HS-27A (cell line): ENCODE data around the gene NRARP.
"Not testable (repeated sequence)": the region's sequence is repeated elsewhere in the genome, so short reads cannot be mapped to it uniquely, and the experiment has no call there.

Experiments used
- DNase-seq: peaks from one replicate; pipeline ENCODE4 v3.0.0-alpha.2; 2012; ENCODE audit warnings: low read depth, missing footprints

The NRARP gene, protein sequence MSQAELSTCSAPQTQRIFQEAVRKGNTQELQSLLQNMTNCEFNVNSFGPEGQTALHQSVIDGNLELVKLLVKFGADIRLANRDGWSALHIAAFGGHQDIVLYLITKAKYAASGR

DNA sequence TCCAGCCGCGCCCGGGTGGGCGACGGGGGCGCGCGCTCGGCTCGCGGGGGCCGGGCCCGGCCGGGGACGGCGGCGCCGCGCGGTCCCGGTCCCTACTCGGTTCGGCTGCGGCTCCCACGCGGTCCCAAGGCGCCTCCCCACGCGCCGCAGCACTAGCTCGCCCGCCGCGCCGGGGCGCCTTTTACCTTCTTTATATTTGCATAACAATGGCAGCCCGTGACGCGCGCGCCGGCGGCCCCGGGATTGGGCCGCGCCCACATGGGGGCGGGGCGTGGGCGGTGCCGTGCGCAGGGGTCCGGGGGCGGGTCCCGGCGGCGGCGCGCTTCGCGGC lies at the start of gene NRARP:
TSS of gene NRARP (minus strand) at position 154 of the 331 bp plus-strand sequence. CDS start 343 bp downstream, outside the sequence.
- DNase-seq: no peak

DNA sequence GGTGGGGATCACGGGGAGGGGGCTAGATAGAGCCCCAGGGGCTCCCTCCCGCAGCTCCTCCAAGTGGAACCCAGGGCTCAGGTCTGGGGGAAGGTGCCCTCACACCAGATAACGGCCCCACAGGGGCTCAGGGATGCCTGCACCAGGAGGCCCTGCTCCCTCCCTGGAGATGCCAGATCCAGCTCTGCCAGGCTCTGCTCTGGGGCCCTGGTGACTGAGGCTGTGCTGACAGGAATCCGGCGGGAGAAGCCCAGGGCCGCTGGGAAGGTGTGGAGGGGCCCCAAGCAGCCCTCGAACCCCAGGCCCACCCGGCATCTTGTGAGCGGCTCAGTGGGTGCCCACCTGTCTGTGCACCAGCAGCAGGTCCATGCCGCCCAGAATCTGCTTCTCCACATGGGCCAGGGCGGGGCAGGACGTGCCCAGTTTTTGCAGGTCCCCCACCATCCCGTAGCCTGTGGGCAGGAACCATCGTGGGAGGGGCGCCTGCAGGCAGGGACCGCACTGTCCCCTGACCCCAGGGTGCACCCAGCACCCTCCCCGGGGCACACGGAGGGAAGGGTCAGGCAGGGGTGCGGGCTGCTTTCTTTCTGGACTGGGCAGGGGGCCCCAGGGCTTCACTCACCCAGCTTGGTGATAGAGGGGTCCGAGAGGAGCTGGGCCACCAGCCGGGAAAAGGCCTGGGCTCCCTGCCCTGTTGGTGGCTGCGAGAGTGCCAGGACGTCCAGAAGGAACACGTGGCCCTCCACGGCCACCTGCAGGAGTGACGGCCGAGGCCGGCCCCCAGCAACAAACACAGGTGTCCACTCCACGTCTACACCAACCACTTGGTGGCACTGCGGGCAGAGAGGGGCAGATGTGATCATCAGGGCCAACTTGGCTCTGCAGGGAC lies 48.9 kb upstream of the NRARP start:
- DNase-seq: no peak

DNA sequence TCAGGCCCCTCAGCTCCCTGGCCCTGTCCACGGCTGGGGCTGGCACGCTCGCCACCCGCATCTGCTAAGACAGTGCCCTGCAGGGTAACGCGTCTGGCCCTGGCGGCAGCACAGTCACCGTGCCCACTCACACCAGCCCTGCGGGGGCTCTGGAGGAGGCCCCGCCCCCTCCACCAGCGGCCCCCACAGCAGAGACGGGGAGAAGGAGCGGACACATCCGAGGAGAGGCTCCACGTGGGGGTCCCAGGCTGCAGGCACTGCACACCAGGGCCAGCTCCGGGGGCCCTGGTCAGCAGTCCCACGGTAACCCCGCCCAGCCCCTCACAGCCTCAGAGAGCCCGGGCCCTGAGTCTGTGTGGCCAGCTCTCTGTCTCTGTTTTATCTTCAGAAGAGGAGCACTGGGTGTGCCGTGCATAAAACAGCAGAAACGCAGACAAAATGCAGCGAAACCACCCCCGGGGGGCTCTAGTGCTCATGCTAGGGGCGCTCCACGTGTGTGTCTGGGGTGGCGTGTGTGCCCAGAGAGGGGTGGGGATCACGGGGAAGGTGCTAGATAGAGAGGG lies 47.5 kb upstream of the NRARP start:
- DNase-seq: no peak

DNA sequence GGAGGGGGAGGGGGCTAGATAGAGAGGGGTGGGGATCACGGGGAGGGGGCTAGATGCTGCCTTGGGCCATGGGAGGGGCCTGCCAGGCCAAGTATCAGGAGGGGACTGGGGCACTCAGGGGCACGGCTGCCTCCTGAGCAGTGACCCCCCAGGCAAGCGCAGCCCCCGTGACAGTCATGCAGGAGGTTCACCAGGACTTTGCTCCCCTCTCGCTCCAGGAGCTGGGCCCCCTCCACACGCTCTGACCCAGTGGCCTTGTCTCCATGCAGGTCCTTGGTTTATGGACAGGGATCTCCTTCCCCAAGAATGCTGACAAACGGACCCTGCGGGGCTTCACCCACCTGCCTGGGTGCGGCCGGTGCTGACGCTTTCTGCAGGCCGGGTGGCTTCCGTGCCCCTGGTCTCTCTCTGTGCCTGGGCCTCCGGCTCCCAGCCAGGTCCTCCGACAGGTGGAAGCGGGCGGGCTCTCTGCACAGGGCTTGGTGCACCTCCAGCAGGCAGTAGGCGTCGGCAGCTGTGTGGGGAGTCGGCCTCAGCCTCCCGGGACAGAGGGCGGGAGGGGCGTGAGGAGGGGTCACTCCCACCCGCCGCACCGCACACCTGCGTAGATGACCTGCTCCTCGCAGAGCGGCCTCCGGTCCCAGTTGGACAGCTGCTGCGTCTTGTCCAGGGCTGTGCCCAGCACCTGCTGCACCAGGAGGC lies 46.8 kb upstream of the NRARP start:
- no peak for DNase-seq

DNA sequence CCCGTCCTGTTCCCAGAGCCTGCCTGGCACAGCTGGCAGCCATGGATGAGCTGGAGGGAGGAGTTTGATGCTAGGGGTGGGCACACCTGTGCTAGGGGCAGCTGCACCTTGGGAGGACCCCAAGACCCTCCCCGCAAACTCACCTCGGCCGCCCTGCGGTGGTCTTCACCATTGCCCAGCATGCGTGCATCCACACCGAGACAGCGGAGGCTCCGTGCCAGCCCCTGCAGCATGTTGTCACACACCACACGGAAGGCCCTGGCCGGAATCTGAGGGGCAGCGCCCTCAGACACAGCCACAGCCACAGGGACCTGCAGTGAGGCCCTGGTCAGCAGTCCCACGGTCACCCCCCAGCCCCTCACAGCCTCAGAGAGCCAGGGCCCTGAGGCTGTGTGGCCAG lies 45.9 kb upstream of the NRARP start:
- DNase-seq: no peak

DNA sequence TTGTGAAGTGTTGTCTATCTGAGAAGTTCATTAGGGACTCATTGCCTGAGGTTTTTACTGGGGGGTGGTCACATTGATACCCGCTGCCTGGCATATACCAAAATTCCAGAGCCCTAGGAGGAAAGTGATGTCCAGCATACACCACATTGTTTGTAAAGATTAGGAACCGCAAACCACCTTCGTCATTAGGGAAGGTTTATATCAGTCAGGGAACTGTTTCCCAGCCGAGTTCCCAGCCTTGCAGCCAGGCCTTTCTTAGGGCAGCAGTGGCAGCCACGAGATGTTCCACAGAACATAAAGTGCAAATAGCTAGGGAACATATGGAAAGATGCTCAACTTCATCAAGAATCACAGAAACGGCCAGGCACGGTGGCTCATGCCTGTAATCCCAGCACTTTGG lies 40.4 kb upstream of the NRARP start:
- DNase-seq: no peak

DNA sequence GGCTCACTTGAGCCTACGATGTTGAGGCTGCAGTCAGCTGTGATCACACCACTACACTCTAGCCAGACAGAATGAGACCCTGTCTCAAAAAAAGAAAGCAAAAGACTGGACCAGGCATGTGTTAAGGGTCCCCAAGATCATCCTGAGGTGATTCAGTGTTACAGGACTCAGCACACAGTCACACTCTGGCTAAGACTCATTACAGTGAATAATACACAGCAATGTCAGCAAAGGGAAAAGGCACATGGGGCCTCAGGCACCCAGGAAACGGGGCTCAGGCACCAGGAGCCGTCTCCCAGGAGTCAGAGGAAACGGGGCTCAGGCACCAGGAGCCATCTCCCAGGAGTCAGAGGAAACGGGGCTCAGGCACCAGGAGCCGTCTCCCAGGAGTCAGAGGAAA lies 39.2 kb upstream of the NRARP start:
- no peak for DNase-seq

DNA sequence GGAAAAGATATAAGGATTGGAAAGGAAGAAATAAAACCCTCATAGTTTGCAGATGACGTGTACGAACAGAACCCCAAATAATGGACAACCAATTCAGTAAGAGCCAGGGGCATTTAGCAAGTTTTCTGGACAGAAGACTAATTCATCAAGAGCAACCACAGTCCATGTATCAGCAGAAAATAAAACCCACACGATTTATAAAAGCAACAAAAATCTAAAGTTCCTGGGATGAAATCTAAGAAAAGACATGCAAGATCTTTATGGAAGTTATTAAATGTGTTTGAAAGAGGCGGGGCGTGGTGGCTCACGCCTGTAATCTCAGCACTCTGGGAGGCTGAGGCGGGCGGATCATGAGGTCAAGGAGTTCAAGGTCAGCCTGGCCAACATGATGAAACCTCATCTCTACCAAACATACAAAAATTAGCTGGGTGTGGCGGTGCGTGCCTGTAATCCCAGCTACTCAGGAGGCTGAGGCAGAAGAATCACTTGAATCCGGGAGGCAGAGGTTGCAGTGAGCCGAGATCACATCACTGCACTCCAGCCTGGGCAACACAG lies 37.9 kb upstream of the NRARP start:
- DNase-seq: not testable (repeated sequence)

DNA sequence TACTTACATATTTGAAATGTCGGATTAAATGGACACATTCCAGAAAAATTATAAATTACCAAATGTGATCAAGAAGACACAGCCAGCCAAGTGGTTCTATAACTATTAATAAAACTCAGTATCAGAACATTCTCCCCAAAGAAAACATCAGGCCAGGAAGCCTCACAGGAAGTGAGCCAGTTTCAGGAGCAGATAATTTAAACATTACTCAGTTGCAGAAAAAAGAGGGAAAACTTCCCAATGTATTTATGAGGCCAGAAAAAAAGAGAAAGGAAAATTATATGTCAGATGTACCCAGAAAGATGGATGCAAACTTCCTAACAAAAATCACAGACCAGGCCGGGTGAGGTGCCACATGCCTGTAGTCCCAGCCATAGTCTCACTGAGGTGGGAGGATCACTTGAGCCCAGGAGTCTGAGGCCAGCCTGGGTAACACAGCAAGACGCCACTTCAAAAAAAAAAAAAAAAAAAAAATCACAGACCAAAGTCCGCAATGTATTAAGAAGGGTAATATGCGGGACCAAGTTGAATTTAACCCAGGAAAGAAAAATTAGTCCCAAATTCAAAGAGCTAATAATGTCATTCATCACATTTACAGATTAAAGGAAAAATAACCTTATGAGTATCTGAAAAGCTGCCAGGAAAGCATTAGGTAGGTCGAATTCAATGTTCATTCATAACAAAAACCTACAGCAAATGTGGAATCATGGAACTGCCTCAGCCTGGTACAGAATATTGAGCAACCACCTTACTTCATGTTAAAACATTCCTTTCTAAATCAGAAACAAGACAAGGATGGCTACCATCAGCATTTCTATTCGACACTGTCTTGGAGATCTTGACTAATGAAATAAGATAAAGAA lies 37.2 kb upstream of the NRARP start:
- no peak for DNase-seq

DNA sequence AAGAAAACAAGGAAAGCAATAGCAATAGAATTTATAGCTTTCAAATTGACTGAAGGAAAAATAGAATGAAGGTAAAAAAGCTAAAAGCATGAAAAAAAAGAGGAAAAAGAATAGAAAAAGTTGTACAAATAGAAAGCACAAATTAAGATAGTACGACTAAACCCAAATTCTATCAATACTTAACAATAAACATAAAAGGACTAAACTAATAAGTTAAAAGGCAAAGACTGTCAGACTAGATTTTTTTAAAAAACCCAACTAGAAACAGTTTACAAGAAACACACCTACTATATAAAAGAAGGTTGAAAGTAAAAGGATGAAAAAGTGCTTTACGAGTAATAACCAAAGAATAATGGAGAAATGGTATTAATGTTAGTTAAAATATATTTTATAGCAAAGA lies 34.7 kb upstream of the NRARP start:
- no peak for DNase-seq

DNA sequence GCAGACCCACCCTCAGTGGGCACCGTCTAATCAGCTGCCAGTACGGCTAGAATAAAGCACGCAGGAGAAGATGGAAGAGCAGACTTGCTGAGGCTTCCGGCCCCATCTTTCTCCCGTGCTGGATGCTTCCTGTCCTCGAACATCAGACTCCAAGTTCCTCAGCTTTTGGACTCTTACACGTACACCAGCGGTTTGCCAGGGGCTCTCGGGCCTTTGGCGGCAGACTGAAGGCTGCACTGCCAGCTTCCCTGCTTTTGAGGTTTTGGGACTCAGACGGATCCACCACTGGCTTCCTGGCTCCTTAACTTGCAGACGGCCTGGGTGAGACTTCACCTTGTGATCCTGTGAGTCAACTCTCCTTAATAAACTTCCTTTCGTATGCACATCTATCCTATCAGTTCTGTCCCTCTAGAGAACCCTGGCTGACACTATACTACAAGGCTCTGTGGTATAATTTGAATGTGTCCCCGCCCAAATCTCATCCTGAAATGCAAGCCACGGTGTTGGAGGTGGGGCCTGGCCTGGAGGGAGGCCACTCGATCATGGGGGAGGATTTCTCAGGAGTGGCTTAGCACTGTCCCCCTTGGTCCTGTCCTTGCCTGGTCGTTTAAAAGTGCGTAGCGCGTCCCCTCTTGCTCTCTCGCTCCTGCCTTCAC lies 31.1 kb upstream of the NRARP start:
- no peak for DNase-seq

DNA sequence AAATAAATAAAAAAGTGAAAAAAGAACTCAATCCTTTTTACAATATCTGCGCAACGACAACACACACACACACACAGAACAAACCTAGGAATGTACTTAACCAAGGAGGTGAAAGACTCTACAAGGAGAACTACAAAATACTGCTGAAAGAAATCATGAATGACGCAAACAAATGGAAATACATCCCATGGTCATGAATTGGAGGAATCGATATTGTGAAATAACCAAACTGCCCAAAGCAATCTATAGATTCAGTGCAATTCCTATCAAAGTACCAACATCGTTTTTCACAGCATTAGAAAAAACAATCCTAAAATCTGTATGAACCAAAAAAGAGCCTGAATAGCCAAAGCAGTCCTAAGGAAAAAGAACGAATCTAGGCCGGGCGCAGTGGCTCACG lies 29.9 kb upstream of the NRARP start:
- no peak for DNase-seq

DNA sequence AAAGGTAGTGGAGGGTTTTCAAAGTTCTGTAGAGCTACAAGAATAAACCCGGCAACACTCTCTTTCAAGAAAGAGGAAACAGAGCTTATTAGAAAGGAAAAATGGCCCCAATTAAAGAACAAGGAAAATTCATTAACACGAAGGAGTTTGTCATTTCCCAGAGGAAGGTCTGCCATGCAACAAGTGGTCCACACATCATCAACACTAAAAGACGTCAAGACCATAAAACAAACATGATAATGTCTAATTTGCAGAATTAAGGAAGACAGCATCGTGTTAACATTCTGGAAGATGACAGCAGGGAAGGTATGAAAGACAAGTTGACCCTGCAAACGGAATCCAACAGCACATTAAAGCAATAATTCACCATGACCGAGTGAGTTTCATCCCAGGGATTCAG lies 28.6 kb upstream of the NRARP start:
- no peak for DNase-seq

DNA sequence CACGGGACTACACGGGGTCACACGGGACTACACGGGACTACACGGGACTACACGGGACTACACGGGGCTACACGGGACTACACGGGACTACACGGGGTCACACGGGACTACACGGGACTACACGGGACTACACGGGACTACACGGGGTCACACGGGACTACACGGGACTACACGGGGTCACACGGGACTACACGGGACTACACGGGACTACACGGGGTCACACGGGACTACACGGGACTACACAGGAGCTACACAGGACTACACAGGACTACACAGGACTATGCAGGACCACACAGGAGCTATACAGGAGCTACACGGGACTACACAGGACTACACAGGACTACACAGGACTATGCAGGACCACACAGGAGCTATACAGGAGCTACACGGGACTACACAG lies 27.5 kb upstream of the NRARP start:
- not testable (repeated sequence) for DNase-seq

DNA sequence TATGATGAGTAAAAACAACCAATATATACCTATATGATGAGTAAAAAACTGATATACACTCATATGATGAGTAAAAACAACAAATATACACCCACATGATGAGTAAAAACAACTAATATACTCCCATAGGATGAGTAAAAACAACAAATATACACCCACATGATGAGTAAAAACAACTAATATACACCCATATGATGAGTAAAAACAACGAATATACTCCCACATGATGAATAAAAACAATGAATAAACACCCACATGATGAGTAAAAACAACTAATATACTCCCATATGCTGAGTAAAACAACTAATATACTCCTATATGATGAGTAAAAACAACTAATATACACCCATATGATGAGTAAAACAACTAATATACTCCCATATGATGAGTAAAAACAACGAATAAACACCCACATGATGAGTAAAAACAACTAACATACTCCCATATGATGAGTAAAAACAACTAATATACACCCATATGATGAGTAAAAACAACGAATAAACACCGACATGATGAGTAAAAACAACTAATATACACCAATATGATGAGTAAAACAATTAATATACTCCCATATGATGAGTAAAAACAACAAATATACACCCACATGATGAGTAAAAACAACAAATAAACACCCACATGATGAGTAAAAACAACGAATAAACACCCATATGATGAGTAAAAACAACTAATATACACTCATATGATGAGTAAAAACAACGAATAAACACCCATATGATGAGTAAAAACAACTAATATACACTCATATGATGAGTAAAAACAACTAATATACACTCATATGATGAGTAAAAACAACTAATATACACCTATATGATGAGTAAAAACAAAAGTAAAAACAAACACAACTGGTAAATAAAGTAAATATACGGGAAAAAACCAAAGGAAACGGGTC lies 25.8 kb upstream of the NRARP start:
- not testable (repeated sequence) for DNase-seq

DNA sequence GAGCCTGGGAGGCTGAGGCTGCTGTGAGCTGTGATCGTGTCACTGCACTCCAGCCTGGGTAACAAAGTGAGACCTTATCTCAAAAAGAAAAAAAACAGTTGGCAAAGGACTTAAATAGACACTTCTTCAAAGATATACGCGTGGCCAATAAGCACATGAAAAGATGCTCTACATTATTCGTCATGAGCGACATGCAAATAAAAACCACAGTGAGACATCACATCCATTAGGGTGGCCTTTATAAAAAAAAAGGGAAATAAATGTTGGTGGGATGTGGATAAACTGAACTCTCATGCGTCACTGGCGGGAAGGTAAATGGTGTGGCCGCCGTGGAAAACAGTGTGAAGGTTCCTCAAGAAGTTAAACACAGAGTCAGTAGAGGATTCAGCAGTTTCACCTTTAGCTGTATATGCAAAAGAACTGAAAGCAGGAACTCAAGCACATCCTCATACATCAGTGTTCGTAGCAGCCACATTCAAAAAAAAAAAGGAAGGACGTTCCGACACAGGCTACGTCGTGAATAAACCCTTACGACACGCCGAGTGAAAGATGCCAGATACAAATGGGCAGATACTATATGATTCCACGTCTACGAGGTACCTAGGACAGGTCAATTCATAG lies 24.5 kb upstream of the NRARP start:
- DNase-seq: no peak

DNA sequence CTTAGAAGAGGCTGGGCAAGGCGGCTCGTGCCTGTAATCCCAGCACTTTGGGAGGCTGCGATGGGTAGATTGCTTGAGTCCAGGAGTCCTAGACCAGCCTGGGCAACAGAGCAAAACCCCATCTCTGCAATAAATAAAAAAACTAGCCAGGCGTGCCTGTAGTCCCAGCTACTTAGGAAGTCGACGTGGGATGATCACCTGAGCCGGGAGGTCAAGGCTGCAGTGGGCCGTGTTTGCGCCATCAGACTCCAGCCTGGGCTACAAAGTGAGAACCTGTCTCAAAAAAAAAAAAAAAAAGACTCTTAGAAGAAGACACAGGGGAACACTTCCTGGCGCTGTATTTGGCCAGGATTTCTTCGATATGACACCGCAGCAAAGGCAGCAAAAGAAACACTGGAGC lies 23.7 kb upstream of the NRARP start:
- no peak for DNase-seq

DNA sequence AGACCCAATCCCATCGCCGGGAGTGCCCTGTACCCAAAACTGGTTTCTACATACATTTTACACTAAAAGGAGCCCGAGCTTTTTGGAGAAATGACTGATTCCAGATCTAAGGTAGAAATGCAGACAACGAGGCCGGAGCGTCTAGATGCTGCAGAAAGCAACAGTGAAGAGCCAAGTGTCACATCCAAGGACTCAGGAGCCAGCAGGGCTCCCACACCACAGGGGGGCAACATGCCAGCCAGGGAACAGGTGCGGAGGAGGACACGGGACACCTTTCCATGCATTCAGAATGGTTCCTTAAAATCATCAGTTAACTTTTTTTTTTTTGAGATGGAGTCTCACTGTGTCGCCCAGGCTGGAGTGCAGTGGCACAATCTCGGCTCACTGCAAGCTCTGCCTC lies 23.1 kb upstream of the NRARP start:
- DNase-seq: no peak

DNA sequence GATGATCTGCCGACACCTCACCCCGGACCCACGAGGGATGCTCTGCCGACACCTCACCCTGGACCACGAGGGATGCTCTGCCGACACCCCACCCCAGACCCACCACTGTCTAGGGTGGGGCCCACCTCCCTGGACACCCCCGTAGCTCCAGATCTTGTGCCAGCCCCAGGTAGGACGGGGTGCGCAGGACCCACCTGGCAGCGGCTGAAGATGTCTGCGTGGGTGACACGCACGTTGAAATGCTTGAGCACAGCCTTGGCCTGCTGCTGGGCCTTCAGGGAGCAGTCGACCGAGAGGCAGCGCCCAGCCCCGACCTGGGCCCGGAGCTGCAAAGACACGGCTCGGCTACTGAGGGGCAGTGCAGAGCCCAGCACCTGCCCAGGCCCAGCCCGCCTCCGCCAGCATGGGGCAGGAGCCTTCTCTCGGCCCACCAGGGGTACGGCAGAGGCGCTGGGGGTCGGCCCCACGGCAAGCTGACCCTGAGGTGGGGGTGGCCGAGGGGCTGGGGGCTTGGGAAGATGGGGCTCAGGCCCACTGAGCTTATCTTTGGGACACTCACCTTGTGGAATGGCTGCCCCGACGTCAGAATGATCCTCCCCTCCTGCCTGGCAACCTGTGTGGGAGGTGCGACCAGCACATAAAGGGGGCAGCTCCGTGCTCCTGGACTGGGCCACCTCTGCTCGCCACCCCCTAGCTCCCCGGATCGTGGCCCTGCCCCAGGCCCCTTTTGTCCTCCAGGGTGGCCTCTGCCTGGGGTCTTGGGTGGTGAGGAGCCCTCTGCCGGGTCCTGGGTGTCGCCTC lies 21.7 kb upstream of the NRARP start:
- no peak for DNase-seq
